ELF-1 (cell line): ENCODE data around the gene ZFYVE27.
"Not testable (repeated sequence)": the region's sequence is repeated elsewhere in the genome, so short reads cannot be mapped to it uniquely, and the experiment has no call there.

Source experiments
- DNase-seq: peaks from one replicate; pipeline ENCODE4 v3.0.0-alpha.2; 2016; ENCODE audit warnings: low read depth, low spot score

Gene ZFYVE27, protein sequence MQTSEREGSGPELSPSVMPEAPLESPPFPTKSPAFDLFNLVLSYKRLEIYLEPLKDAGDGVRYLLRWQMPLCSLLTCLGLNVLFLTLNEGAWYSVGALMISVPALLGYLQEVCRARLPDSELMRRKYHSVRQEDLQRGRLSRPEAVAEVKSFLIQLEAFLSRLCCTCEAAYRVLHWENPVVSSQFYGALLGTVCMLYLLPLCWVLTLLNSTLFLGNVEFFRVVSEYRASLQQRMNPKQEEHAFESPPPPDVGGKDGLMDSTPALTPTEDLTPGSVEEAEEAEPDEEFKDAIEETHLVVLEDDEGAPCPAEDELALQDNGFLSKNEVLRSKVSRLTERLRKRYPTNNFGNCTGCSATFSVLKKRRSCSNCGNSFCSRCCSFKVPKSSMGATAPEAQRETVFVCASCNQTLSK

DNA sequence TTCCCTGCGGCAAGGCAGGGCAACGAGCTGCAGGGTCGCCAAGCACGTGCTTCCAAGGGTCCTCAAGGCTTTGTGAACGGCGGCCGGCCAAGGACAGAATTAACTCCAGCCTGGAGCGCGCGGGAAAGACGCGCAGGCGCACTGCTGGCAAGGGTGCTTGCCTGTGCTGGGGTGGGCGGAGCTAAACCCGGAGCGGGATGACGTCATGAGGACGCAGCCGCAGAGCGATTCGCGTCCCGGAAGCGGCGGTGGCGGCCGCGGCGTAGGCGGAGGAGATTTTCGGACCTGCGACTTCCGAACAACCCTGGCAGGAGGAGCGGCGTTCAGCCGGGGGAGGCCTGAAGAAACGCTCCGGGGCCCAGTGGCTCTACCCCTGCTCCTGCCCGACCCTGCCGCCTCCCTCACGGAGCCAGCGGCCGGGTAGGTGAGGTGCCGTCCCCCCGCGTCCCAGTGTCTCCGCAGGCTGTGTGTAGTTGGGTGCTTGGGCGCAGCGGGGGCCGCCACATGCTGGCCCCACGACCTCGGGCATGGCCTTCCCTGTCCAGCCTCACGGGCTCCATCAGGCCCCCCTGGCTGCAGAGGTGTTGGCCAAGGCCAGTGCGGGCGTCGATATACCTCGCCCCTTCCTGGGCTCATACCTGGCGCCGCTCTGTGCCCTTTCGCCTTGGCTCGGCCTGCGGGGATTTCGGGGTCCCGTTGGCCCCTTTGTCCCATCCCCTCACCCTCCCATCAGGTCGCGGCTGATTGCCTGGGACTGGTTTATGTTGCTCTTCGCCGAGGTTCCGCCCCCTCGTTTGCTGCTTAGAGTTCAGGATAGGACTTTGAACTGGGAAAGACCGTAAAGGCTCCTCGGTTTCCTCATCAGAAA is at the start of gene ZFYVE27:
Gene ZFYVE27 (plus strand): TSS at position 227 of the 868 bp plus-strand sequence. CDS start 1,350 bp downstream, outside the sequence.
- DNase-seq = peak; percentile 96

DNA sequence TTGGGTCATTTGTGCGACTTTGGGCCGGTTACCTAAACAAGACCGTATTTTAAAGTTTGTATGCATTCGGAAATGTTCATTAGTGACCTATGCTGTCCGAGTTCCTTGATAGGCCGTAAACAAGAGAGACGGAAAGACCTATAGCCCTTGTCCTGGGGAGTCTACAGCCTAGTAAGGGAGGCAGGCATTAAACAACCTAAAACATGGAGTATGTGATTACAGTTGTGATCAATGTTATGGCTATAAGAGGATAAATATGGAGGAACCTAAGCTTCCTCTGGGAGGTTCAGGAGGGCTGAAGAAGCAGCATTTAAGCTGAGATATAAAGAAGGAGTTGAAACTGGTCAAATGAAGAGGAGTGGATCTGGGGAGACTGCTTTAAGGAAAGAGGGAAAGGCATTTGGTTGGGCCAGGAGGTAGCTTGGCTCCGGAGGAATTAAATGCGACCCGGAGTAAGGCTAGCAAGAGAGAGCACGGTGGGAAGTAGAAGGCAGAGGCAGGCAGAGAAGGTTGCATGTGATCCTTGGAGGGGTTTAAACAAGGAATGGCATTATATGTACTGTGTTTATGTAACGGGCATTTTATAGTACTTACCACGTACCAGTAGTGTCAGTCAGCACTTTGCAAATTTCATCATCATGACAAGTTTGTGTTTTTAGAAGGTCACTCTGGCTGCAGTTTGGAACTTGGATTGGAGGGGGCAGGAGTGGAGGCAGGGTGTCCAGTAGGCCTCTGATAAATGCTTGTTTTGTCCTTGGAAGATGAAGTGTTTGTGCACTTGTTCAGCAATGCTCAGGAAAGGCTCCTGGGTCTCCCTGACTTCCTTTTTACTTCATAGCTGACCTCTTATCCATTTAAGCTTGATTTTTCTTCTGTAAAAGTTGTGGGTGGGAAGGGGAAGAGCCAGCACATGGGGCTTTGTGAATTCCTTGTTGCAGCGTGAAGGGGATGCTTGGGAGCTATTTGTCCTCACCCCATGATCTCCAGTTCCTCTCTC is 48.8 kb upstream of the ZFYVE27 start:
- no peak for DNase-seq

DNA sequence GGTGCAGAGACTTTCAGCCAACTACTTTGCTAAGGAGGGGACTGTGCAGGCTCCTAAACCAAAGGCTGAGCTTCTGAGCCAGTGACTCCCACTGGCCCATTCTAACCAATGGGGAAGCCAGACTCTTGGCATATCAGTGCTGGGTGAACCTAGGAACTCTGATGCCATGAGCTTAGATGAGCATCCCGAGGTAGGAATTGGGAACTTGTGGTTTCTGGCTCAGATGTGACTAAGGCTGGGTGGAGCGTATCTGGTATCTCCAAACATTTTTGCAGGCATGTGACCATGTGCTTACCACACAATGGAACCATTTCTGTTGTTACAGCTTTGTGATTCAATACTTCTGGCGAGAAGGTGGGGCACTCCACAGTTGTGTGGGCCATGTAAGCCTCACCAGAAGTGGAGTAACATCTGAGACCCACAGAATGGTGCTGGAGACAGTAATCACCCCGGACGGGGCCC is 47.3 kb upstream of the ZFYVE27 start:
- DNase-seq = no peak

DNA sequence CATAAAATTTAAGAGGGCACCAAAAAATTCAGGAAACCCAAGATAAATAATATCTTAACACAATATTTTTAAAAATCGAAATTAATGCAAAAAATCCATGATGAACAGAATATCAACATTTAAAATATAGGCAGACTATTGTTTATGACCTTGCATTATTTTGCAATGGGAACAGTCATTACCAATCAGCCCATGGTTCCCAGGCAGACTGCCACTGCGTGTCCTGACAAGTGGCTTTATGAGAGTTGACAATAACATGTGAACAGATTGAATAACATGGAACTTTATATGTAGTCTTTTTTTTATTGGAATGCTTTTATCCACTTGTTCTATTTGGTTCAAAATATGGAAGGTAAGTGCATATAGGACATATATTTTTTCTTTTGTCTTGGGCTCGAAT is 46.8 kb upstream of the ZFYVE27 start:
- no peak for DNase-seq

DNA sequence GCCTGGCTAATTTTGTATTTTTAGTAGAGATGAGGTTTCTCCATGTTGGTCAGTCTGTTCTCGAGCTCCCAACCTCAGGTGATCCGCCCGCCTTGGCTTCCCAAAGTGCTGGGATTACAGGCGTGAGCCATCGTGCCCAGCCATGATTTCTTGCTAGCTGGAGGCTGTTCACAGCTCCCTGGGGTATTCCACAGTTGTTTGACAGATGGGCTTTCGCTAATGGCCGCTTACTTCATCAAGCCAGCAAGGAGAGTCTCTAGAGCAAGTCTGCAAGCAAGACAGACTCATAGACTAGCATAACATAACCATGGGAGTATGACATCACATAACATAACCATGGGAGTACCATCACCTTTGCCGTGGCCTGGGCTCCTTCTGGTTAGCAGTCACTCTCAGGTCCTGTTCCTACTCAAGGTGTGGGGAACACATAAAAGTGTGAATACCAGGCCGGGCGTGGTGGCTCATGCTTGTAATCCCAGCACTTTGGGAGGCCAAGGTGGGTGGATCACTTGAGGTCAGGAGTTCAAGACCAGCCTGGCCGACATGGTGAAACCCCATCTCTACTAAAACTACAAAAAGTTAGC is 38.8 kb upstream of the ZFYVE27 start:
- not testable (repeated sequence) for DNase-seq

DNA sequence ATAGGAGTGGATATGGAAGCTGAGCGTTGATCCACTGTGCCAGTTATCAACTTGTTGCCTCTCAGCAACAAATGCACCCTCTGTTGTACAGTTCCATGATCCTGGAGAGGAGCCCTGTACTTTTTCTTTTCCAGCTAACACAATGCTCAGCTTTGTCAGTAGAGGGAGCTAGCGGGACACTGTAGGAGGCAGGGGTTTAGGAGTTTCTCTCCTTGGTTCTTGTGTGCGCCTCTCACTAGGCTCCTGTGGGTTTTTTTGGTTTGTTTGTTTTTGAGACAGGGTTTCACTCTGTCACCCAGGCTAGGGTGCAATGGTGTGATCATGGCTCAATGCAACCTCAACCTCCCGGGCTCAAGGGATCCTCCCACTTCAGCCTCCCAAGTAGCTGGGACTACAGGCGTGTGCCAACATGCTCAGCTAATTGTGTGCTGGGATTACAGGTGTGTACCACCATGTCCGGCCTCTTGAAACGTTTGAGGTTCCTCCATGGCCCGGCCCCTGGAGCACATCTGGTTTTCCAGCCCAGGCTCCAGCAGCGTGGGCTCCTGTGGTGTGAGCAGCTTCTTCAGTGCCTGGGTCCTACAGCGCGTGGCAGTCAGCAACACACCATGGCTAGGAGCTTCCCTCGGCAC is 35.4 kb upstream of the ZFYVE27 start:
- peak; percentile 79 for DNase-seq

DNA sequence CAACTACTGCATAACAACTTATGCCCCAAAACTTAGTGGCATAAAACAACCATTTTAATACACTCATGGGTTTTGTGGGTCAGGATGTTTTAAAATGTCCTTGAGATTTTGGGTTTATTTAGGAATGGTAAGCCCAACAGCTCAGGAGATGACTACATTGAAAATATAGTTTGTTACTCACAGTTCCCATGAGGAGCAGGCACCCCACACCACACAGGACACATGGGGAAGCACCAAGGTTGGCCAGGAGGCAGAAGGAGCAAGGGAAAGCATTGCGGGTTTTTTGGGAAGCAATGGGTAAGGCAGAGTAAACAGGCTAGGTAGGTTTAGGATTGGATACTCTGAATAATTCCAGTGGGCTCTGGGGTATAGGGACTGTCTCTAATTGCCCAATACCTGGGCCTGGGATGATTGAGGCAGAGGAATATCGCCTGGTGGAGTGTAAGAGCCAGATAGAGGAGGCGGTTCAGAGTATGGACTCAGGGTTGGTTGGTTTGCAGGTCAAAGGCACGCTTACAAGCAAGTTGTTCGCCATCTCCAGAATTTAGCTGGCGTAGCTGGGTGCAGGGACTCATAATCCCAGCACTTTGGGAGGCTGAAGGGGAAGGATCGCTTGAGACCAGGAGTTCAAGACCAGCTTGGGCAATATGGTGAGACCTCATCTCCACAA is 33.4 kb upstream of the ZFYVE27 start:
- no peak for DNase-seq

DNA sequence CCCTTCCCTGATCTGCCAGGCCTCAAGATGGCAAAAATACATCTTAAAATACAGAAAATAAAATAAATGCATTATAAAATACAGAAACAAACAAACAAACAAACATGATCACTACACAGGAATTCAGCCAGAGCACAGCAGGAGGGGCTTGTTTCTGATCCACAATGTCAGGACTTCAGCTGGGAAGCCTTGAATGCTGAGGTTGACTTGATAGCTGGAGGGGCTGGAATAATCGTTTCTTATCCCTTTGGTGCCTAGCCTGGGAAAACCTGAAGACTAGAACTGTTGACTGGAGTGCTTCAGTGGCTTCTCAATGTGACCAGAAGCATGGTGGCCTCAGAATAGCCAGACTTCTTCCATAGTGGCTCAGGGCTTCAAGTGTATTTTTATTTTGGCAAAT is 32.6 kb upstream of the ZFYVE27 start:
- peak; percentile 51 for DNase-seq

DNA sequence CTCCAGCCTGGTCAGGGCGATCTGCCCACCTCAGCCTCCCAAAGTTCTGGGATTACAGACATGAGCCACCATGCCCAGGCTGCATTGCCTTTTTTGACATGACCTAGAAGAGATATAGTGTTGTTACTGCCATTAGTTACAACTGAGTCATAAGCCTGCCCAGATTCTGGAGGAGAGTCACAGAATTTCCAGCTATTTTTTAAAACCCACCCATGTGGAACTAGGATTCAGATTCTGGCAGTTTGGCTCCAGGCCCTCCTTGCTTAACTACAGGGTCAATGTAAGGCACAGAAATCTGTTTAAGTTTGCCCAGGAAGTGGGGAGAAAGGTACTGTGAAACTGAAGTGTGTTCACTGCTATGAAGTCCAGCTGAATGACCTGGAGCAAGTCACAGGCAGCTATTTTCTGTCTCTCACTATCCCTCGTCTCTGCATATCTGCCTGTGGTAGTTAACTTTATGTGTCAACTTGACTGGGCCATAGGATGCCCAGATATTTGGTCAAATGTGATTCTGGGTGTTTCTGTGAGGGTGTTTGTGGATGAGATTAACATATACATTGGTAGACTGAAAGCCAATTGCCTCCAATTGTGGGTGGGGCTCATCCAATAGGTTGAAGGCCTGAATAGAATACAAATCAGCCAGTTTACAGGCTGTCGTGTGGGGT is 31.8 kb upstream of the ZFYVE27 start:
- no peak for DNase-seq

DNA sequence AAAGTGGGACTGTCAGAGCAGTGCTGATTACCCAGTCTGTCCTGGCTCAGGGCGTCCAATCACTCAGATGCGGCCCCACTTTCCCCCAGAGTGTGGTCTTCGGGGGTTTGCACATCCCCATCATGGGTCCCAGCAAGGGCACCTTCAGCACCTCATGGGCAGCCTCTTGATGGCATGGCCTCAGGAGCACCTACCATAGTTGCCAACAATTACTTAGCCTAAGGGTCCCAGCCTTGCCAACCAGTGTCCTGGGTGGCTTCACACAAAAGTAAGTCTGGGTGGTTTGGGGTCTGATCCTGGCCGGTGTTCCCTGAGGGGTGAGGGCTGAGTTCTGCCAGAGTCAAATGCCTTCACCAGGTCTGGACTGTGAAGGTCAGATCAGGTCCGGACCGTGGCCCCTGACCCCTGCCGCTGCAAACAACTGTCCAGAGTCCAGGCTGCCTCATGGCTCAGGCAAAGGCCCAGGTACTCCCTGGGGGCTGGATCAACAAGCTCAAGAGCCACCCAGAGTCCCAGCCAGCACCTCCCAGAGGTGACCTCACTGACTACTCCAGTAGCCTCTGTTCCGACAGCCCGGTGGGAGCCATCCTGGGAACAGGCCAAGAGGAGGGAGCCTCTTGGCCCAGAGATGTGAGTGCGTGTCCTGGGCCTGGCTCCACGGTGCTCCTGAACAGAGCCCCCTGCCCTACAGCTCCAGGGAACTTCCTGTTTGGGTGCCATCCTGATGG is 29.6 kb upstream of the ZFYVE27 start:
- DNase-seq = no peak

DNA sequence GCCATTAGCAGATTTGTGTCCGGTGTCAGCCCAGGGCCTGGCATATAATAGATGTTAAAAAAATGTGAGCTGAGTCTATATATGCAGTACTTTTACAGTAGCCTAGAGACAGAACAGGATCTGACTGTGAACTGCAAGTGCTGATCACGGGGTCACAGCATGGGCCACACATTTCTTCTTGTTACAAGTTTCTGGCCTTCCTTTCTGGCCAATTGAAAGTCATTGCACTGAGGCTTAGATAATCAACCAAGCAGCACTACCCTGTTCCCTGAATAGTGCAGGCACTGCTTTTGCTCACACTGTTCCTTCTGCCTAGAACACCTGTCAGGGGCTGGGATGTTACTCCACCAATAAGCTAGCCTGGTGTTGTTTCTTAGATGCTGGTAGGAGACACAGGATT is 28.8 kb upstream of the ZFYVE27 start:
- DNase-seq = no peak

DNA sequence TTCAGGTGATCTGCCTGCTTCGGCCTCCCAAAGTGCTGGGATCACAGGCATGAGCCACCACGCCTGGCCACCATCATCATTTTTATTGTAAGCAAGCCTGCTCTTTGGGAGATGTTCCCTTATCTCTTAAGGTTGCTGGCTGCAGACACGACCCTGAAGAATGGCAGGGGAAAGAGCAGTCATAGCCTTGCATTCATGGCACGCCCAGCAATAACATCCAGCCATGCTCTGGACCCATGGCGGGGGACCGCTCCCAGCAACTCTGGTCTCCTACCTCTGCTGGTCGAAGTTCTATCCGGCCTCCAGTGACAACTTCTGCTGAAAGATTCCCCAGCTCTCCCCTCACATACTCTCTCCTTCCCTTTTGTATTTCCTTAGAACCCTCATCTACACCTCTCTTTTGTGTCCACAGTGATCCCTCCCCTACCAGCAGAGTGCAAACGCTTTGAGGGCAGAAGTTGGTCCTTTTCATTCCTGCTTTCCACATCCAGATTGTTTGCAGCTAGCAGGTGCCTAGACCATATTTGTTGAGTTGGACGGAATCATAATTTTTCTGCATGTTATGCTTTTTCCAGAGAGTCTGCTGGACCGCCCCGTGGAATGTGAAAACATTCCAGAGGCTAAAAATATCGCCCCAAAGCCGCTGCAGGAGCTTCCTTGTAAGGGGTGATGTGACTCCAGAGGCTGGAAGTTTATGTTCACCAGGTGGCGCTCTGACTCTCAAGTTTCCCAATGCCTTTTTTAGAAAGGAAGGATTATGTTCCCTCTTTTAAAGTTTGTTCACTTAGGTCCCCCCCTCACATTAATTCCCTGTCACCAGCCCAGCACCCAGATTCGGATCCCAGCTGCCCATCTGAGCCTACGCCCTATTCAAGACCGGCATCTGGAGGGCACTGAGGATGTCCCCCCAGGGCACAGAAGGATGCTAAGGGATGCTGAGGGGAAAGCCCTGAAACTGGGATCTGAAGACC is 27.7 kb upstream of the ZFYVE27 start:
- peak; percentile 75 for DNase-seq

DNA sequence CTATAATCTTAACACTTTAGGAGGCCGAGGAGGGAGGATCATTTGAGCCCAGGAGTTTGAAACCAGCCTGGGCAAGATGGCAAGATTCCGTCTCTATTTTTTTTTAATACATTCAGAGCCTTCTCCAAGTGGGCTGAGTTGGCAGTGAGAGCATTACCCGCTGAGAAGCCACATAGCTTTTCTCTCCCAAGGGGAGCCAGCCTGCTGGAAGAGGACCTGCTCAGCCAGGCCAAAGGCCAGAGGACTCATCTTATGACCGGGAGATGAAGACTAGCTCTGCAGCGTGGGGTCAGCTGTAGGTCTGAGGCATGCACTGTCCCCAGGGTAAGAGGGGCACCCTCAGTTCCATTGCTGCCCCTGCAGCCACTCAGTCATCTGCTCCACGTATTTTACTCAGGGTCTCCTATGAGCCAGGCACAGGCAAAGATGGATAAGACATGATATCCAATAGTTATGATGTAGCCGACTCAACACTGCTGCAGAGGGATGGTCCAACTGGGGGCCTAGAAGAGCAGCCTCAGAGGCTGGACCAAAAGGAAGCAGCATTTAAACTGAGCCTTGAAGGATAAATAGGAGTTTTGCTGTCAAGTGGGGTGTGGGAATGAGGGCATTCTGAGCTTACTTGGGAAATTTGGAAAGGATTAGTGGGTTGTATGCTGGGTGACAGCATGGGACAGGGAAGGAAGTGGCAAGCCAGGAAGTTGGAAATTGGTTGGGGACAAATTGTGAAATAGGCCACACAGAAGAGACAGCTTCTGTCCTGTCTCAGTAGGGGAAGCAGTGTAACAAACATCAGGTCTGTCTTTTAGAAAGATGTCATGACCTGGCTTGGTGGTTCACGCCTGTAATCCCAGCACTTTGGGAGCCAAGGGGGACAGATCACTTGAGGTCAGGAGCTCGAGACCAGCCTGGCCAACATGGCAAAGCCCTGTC is 25.0 kb upstream of the ZFYVE27 start:
- no peak for DNase-seq

DNA sequence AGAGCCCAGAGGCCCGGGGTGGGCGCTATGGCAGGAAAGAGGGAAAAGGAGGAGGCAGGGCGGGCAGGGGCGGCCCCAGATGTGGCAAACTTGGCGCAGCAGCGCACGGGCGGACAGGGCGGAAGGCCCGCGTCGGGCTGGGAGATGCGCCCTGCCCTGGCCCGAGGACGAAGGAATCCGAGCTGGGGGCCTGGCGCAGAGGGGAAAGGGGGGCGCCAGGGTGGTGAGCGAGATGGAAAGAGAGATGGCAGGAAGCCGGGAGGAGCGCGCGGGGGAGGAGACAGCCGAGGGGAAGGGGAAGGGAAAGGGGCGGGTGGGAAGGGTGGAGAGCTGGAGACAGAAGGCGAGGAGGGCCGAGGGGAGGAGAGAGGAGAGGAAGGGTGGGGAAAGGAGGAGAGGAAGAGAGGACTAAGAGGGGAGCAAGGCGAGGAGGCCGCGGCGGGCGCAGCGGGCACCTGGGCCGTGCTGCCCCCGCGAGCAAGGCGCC is 23.5 kb upstream of the ZFYVE27 start, which contains the start of gene MARVELD1:
Gene MARVELD1 (plus strand): TSS at position 392 of the 487 bp plus-strand sequence. CDS start 147 bp downstream, outside the sequence.
- peak; percentile 57 for DNase-seq

DNA sequence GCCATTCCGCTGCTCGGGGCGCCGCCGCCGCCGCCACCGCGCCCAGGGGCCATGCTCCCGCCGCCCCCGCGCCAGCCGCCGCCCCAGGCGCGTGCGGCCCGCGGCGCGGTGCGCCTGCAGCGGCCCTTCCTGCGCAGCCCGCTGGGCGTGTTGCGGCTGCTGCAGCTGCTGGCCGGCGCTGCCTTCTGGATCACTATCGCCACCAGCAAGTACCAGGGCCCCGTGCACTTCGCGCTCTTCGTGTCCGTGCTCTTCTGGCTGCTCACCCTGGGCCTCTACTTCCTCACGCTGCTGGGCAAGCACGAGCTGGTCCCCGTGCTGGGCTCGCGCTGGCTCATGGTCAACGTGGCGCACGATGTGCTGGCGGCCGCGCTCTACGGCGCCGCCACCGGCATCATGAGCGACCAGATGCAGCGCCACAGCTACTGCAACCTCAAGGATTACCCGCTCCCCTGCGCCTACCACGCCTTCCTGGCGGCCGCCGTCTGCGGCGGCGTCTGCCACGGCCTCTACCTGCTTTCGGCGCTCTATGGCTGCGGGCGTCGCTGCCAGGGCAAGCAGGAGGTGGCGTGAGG is 23.0 kb upstream of the ZFYVE27 start:
- DNase-seq = peak; percentile 88
